ENCODE data around the gene ZSCAN9. TPM values are rescaled to one million over a fixed set of nuclear protein-coding genes. Genes with fewer than 3 reads are reported as not detected.
A peak's percentile ranks its signal among the peaks of the same experiment; 100 is the strongest.

Gene ZSCAN9
- 1 to 10 TPM; 5.0 to 6.8 TPM for total RNA-seq
- 4.7 TPM for polyA plus RNA-seq

DNA sequence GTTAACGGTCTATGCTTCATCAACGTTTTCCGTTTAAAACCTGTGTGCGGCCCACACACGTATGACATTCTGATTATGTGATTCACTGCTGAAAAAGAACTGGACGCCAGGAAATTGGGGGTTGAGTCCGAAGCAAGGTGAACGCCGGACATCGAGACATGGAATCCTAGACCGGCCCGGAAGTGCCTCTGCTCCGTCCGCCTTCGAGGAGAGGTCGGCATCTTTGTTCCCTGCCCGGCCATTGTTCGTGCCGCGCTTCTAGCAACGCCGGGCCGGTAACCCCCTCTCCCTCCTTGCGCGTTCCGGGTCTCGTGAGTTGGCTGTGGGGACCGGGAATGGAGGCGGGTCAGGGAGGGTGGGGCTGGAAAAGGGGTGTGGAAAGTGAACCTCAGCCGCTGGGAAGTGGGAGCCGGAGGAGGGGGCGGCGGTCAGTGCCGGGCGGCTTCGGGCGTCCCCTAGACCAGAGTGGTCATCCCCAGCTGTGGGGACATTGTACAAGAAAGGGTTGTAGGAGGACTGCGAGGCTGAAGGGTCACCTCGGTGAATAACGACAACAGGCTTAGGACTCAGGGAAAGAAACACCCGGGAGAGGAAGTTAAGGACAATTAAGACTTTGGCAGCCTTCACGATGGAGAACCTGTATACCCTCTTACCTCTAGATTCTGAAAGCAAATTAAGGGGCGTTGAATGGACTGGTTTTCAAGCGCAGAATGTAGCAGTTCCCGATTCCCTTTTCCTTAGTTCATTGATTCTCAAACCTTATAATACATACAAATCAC lies at the start of gene ZSCAN9:
ZSCAN9 (plus strand) TSS at position 220 of the 779 bp plus-strand sequence. CDS start 1,810 bp downstream, outside the sequence.
- CTCF ChIA-PET, result no interaction called here
- Mint-ChIP-seq H3K36me3 (peaks cover 0 to 29% (median 3%) of the 10 kb centered on the region in 3 donors), H3K9me3 (no peaks in the 10 kb centered on the region), H3K4me1 (peaks cover 22 to 27% (median 22%) of the 10 kb centered on the region in 3 donors), H3K27me3 (peaks cover 27 to 34% of the 10 kb centered on the region in 2 donors), H3K4me3 (peak within 1 kb of the TSS; percentile 91 to 99 (median 95)), H3K27ac (peak within 1 kb of the TSS in 7 of 8 donors; percentile 69 to 94 (median 88))
- Histone ChIP-seq H3K4me3 (ENCODE audit: low read length) (peak within 1 kb of the TSS; percentile 61), H3K27me3 (ENCODE audit: insufficient read depth, low read length, poor library complexity, severe bottlenecking) (peaks cover 12% of the 10 kb centered on the region), H3K9me3 (ENCODE audit: low read length) (no peaks in the 10 kb centered on the region), H3K36me3 (ENCODE audit: insufficient read depth, low read length) (no peaks in the 10 kb centered on the region), H3K27ac (ENCODE audit: low read depth, low read length) (peak within 1 kb of the TSS; percentile 56), H3K4me1 (ENCODE audit: insufficient read depth, low read length) (no peaks in the 10 kb centered on the region)
- DNase-seq, result peak in 3 of 5 donors; percentile 19 to 62 (median 43)
- POLR2A ChIA-PET, result no interaction called here

DNA sequence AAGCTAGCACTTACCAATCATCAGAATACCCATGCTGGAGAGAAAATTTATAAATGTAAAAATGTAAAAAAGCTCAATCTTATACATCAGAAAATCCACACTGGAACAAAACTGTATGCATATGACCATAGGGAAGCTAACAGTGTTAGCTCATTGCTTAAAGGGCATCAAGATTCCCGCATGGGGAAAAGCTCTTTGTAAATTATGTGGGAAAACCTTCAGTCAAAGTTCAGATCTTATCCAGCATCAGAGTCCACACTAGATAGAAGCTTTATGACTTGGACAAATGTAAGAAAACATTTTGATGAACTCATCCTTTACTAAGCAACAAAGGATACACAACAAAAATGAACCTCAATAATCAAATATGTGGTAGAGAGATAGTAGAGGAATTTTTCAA lies 48.7 kb upstream of the ZSCAN9 start:
- H3K36me3 Mint-ChIP-seq, result peaks cover 0 to 6% (median 3%) of the 10 kb centered on the region in 3 donors
- POLR2A ChIA-PET, result no interaction called here
- H3K9me3 Mint-ChIP-seq, result peaks cover 0 to 2% (median 0%) of the 10 kb centered on the region in 5 donors

DNA sequence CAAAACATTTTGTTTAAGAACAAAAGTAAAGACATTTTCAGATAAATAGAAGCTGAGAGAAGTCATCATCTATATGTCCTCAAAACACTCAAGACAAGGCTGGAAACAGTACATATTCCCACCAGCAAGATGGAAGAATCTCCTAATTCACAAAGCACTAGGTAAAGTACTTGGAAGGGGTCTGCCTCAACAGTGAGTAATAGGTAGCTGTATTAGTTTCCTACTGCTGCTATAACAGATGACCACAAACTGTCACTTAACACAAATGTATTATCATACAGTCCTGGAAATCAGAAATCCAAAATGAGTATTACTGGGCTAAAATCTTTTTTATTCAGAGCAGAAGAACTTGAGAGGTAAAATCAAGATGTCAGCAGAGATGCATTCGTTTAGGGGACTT lies 42.8 kb upstream of the ZSCAN9 start:
- Histone ChIP-seq H3K4me3 (ENCODE audit: low read length) (no peak overlapping the region), H3K9me3 (ENCODE audit: low read length) (peaks cover 5% of the 10 kb centered on the region), H3K27ac (ENCODE audit: low read depth, low read length) (no peak overlapping the region), H3K27me3 (ENCODE audit: insufficient read depth, low read length, poor library complexity, severe bottlenecking) (no peaks in the 10 kb centered on the region), H3K4me1 (ENCODE audit: insufficient read depth, low read length) (no peaks in the 10 kb centered on the region), H3K36me3 (ENCODE audit: insufficient read depth, low read length) (no peaks in the 10 kb centered on the region)
- no peak overlapping the region for H3K4me3 Mint-ChIP-seq
- no peak overlapping the region for H3K27ac Mint-ChIP-seq
- H3K9me3 Mint-ChIP-seq, result peaks cover 4 to 19% (median 10%) of the 10 kb centered on the region in 5 donors
- POLR2A ChIA-PET, result no interaction called here
- H3K4me1 Mint-ChIP-seq, result no peaks in the 10 kb centered on the region
- no peak for DNase-seq
- peaks cover 10 to 37% of the 10 kb centered on the region in 2 donors for H3K27me3 Mint-ChIP-seq
- peaks cover 0 to 3% (median 1%) of the 10 kb centered on the region in 3 donors for H3K36me3 Mint-ChIP-seq
- CTCF ChIA-PET, result no interaction called here

More for the DNA sequence above, 48.7 kb upstream of the ZSCAN9 start:
- no peak overlapping the region for H3K27ac ChIP-seq (ENCODE audit: low read depth, low read length)
- CTCF ChIA-PET, result no interaction called here
- H3K9me3 ChIP-seq (ENCODE audit: low read length), result no peaks in the 10 kb centered on the region
- no peaks in the 10 kb centered on the region for H3K36me3 ChIP-seq (ENCODE audit: insufficient read depth, low read length)
- Mint-ChIP-seq H3K27ac (no peak overlapping the region), H3K4me1 (no peaks in the 10 kb centered on the region), H3K27me3 (peaks cover 16 to 63% of the 10 kb centered on the region in 2 donors), H3K4me3 (no peak overlapping the region)
- DNase-seq, result no peak
- H3K4me1 ChIP-seq (ENCODE audit: insufficient read depth, low read length), result no peaks in the 10 kb centered on the region
- H3K27me3 ChIP-seq (ENCODE audit: insufficient read depth, low read length, poor library complexity, severe bottlenecking), result no peaks in the 10 kb centered on the region
- H3K4me3 ChIP-seq (ENCODE audit: low read length), result no peak overlapping the region

DNA sequence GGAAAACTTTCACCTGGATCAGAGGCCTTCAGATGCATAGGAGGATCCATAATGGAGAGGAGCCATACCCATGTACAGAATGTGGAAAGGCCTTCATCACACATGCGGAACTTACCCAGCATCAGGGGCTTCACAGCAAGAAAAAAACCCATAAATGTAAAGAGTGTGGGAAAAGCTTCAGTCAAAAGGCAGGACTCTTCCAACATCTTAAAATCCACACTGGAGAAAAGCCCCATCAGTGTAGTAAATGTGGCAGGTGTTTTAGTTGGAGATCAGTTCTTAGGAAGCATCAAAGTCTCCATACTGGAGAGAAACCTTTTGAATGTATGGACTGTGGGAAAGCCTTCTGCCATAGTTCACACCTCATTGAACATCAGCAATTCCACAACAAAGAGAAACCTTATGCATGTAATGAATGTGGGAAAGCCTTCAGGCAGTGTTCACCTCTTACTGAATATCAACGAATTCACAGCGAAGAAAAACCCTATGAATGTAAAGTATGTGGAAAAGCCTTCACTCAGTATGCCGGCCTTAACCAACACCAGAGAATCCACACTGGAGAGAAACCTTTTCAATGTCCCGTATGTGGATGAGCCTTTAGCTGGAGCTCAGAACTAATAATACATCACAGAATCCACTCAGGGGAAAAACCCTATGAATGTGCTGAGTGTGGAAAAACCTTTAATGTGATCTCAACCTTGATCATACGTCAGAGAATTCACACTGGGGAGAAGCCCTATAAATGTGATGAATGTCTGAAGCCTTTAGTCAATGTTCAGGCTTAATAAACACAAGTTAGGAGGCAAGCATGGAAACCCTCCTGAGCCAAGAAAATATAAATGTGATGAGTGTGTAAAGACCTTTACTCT lies 36.7 kb upstream of the ZSCAN9 start:
- Histone ChIP-seq H3K9me3 (ENCODE audit: low read length) (peaks cover 29% of the 10 kb centered on the region), H3K27ac (ENCODE audit: low read depth, low read length) (no peak overlapping the region), H3K27me3 (ENCODE audit: insufficient read depth, low read length, poor library complexity, severe bottlenecking) (no peaks in the 10 kb centered on the region), H3K4me1 (ENCODE audit: insufficient read depth, low read length) (no peaks in the 10 kb centered on the region), H3K4me3 (ENCODE audit: low read length) (no peak overlapping the region), H3K36me3 (ENCODE audit: insufficient read depth, low read length) (no peaks in the 10 kb centered on the region)
- ChIA-PET POLR2A (no interaction called here), CTCF (no interaction called here)
- no peak for DNase-seq
- no peak overlapping the region for H3K27ac Mint-ChIP-seq
- H3K36me3 Mint-ChIP-seq, result peaks cover 0 to 8% (median 0%) of the 10 kb centered on the region in 3 donors
- peaks cover 8 to 17% of the 10 kb centered on the region in 2 donors for H3K27me3 Mint-ChIP-seq
- peaks cover 39 to 65% (median 50%) of the 10 kb centered on the region in 5 donors for H3K9me3 Mint-ChIP-seq
- H3K4me1 Mint-ChIP-seq, result no peaks in the 10 kb centered on the region
- no peak overlapping the region for H3K4me3 Mint-ChIP-seq

DNA sequence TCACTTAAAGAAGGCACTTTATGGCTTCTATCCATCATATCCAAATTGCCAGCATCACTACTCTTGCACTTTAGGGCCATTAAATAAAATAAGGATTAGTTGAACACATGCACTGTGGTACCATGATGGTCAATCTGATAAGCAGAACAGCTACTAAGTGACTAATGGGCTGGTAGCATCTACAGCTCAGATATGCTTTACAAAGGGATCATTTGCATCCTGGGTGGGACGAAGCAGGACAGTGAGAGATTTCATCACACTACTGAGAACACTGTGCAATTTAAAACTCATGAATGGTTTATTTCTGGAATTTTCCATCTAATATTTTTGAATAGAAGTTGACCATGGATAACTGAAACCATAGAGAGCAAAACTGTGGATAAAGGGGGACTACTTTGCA lies 25.1 kb upstream of the ZSCAN9 start:
- H3K27ac Mint-ChIP-seq, result no peak overlapping the region
- Histone ChIP-seq H3K27me3 (ENCODE audit: insufficient read depth, low read length, poor library complexity, severe bottlenecking) (peaks cover 6% of the 10 kb centered on the region), H3K27ac (ENCODE audit: low read depth, low read length) (no peak overlapping the region), H3K4me3 (ENCODE audit: low read length) (no peak overlapping the region), H3K4me1 (ENCODE audit: insufficient read depth, low read length) (no peaks in the 10 kb centered on the region), H3K36me3 (ENCODE audit: insufficient read depth, low read length) (no peaks in the 10 kb centered on the region), H3K9me3 (ENCODE audit: low read length) (no peaks in the 10 kb centered on the region)
- ChIA-PET POLR2A (no interaction called here), CTCF (no interaction called here)
- H3K4me3 Mint-ChIP-seq, result no peak overlapping the region
- peaks cover 9 to 13% (median 9%) of the 10 kb centered on the region in 3 donors for H3K4me1 Mint-ChIP-seq
- H3K36me3 Mint-ChIP-seq, result peaks cover 0 to 18% (median 2%) of the 10 kb centered on the region in 3 donors
- H3K9me3 Mint-ChIP-seq, result peaks cover 33 to 45% (median 44%) of the 10 kb centered on the region in 5 donors
- peaks cover 40 to 82% of the 10 kb centered on the region in 2 donors for H3K27me3 Mint-ChIP-seq
- DNase-seq, result no peak

DNA sequence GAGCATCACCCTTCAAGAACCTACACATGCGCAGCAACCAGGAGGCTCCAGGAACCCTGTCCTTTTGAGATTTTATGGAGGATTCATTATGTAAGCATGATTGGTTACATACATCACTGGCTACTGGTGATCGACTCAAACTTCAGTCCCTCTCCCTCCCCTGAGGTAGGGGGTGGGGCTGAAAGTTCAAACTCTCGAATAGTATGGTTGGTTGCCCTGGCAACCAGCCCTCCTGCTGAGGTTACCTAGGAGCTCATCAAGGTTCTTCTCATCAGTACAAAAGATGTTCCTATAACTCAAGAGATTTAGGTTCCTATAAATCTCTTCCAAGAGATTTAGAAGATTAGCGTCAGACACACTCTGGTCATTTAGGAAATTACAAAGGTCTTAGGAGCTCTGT lies 21.9 kb upstream of the ZSCAN9 start:
- Mint-ChIP-seq H3K4me1 (peaks cover 21 to 25% (median 22%) of the 10 kb centered on the region in 3 donors), H3K27me3 (peaks cover 46 to 86% of the 10 kb centered on the region in 2 donors), H3K36me3 (peaks cover 0 to 4% (median 2%) of the 10 kb centered on the region in 3 donors), H3K9me3 (peaks cover 24 to 42% (median 36%) of the 10 kb centered on the region in 5 donors), H3K4me3 (no peak overlapping the region), H3K27ac (no peak overlapping the region)
- Histone ChIP-seq H3K9me3 (ENCODE audit: low read length) (no peaks in the 10 kb centered on the region), H3K4me3 (ENCODE audit: low read length) (no peak overlapping the region), H3K36me3 (ENCODE audit: insufficient read depth, low read length) (no peaks in the 10 kb centered on the region), H3K4me1 (ENCODE audit: insufficient read depth, low read length) (peaks cover 7% of the 10 kb centered on the region), H3K27me3 (ENCODE audit: insufficient read depth, low read length, poor library complexity, severe bottlenecking) (peaks cover 18% of the 10 kb centered on the region), H3K27ac (ENCODE audit: low read depth, low read length) (no peak overlapping the region)
- ChIA-PET POLR2A (no interaction called here), CTCF (no interaction called here)
- DNase-seq, result no peak

DNA sequence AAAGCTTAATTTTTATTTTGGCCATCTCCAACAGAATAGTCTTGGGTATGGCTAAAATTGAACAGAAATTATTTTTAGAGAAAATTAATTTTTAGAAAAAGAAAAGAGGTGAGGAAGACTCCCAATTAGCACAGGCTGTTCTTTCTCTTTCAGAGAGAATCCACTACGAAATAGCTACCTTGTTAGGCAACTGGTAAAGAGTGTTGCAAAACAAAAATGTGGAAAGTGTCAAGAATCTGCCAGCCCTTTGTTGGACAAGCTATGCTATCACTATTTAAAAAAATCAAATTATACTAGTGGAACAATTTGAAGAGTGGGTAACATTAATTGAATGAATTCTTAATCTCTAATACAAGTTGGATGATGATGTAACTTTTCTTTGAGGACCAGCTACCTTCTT lies 19.2 kb upstream of the ZSCAN9 start:
- POLR2A ChIA-PET, result no interaction called here
- Mint-ChIP-seq H3K4me1 (peaks cover 23 to 30% (median 26%) of the 10 kb centered on the region in 3 donors), H3K27ac (no peak overlapping the region), H3K27me3 (peaks cover 61 to 84% of the 10 kb centered on the region in 2 donors), H3K4me3 (no peak overlapping the region), H3K36me3 (peaks cover 0 to 2% (median 0%) of the 10 kb centered on the region in 3 donors), H3K9me3 (peaks cover 19 to 45% (median 30%) of the 10 kb centered on the region in 5 donors)
- no peak for DNase-seq
- Histone ChIP-seq H3K4me1 (ENCODE audit: insufficient read depth, low read length) (peaks cover 7% of the 10 kb centered on the region), H3K4me3 (ENCODE audit: low read length) (no peak overlapping the region), H3K9me3 (ENCODE audit: low read length) (no peaks in the 10 kb centered on the region), H3K27ac (ENCODE audit: low read depth, low read length) (no peak overlapping the region), H3K36me3 (ENCODE audit: insufficient read depth, low read length) (no peaks in the 10 kb centered on the region), H3K27me3 (ENCODE audit: insufficient read depth, low read length, poor library complexity, severe bottlenecking) (peaks cover 45% of the 10 kb centered on the region)
- CTCF ChIA-PET, result no interaction called here

DNA sequence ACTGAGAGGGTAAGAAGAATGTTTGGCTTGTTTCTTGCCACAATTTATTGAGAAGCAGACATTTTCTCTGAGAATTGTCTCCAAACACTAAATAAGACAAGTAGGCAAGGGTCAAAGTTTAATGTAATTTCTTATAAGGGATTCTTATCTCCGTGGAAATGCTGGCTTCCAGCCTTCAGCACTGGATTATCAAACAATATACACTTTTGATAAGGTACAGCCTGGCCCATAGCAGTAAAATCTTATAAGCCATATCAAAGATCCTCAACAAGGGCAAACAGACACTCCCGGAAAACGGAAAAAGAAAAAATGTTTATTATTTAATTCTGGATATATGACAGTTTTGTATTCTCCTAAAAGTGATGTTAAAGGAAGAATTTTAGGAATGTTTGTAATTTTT lies 18.5 kb upstream of the ZSCAN9 start:
- H3K4me1 Mint-ChIP-seq, result peaks cover 23 to 31% (median 26%) of the 10 kb centered on the region in 3 donors
- no peak for DNase-seq
- Histone ChIP-seq H3K27ac (ENCODE audit: low read depth, low read length) (no peak overlapping the region), H3K36me3 (ENCODE audit: insufficient read depth, low read length) (no peaks in the 10 kb centered on the region), H3K4me3 (ENCODE audit: low read length) (no peak overlapping the region), H3K27me3 (ENCODE audit: insufficient read depth, low read length, poor library complexity, severe bottlenecking) (peaks cover 51% of the 10 kb centered on the region), H3K9me3 (ENCODE audit: low read length) (no peaks in the 10 kb centered on the region), H3K4me1 (ENCODE audit: insufficient read depth, low read length) (peaks cover 7% of the 10 kb centered on the region)
- peaks cover 0 to 2% (median 0%) of the 10 kb centered on the region in 3 donors for H3K36me3 Mint-ChIP-seq
- H3K4me3 Mint-ChIP-seq, result no peak overlapping the region
- POLR2A ChIA-PET, result no interaction called here
- H3K27ac Mint-ChIP-seq, result no peak overlapping the region
- CTCF ChIA-PET, result no interaction called here
- peaks cover 19 to 45% (median 30%) of the 10 kb centered on the region in 5 donors for H3K9me3 Mint-ChIP-seq
- H3K27me3 Mint-ChIP-seq, result peaks cover 68 to 84% of the 10 kb centered on the region in 2 donors
